CD8-positive, alpha-beta memory T cell (primary cell): ENCODE data around the gene HS6ST2. TPM values are rescaled to one million over a fixed set of nuclear protein-coding genes. Genes with fewer than 3 reads are reported as not detected.
A peak's percentile ranks its signal among the peaks of the same experiment; 100 is the strongest.

ENCODE experiments used
- CTCF ChIA-PET: fragments of 350-600 bp; sonication (Branson Sonifier 250); formaldehyde crosslinking; loops from one replicate; lab custom pipeline; 2021; ENCODE audit warnings: antibody characterized with exemption; lab: Charles Lee
- POLR2A ChIA-PET: fragments of 350-600 bp; sonication (Branson Sonifier 250); formaldehyde crosslinking; loops from one replicate; lab custom pipeline; 2021; ENCODE audit warnings: antibody characterized with exemption; lab: Charles Lee
- DNase-seq, 5 donors: peaks; one replicate each; pipeline versions ENCODE4 v3.0.0 to v3.0.0-alpha.2; 2020 to 2022; ENCODE audit warnings: mixed read lengths in 1 of 5
- H3K27ac ChIP-seq: one replicate; pipeline ENCODE4 v1.7.0; 2013; ENCODE audit warnings: low read depth, mild to moderate bottlenecking, low read length, moderate library complexity
- H3K27me3 ChIP-seq: 2 replicates; pipeline ENCODE4 v1.7.0; 2013; ENCODE audit warnings: low read length, mild to moderate bottlenecking; ENCODE audit not compliant: insufficient read depth, poor library complexity, severe bottlenecking
- H3K36me3 ChIP-seq: 2 replicates; pipeline ENCODE4 v1.7.0; 2013; ENCODE audit warnings: mild to moderate bottlenecking, low read length, moderate library complexity; ENCODE audit not compliant: insufficient read depth
- H3K4me1 ChIP-seq: 2 replicates; pipeline ENCODE4 v1.7.0; 2013; ENCODE audit warnings: mild to moderate bottlenecking, low read length, moderate library complexity; ENCODE audit not compliant: insufficient read depth
- H3K4me3 ChIP-seq: 2 replicates; pipeline ENCODE4 v1.7.0; 2013; ENCODE audit warnings: mild to moderate bottlenecking, low read length
- H3K9me3 ChIP-seq: 2 replicates; pipeline ENCODE4 v1.7.0; 2013; ENCODE audit warnings: mild to moderate bottlenecking, low read length
- H3K27ac Mint-ChIP-seq, 8 donors: one replicate each; pipeline ENCODE4 v1.8.0; 2020 to 2021; ENCODE audit warnings: mixed read lengths in 8 of 8, mild to moderate bottlenecking in 6 of 8, inconsistent platforms in 3 of 8, moderate library complexity in 3 of 8
- H3K27me3 Mint-ChIP-seq, 2 donors: one replicate each; pipeline ENCODE4 v1.8.0; 2020 to 2021; ENCODE audit warnings: mixed read lengths in 2 of 2, mild to moderate bottlenecking in 1 of 2, moderate library complexity in 1 of 2
- H3K36me3 Mint-ChIP-seq, 3 donors: one replicate each; pipeline ENCODE4 v1.8.0; 2020 to 2021; ENCODE audit warnings: mixed read lengths in 3 of 3, inconsistent platforms in 1 of 3, mild to moderate bottlenecking in 1 of 3
- H3K4me1 Mint-ChIP-seq, 3 donors: one replicate each; pipeline ENCODE4 v1.8.0; 2020 to 2021; ENCODE audit warnings: mixed read lengths in 3 of 3, inconsistent platforms in 1 of 3, mild to moderate bottlenecking in 1 of 3
- H3K4me3 Mint-ChIP-seq, 7 donors: one replicate each; pipeline ENCODE4 v1.8.0; 2020 to 2021; ENCODE audit warnings: mixed read lengths in 7 of 7, mild to moderate bottlenecking in 6 of 7, moderate library complexity in 4 of 7, inconsistent platforms in 2 of 7
- H3K9me3 Mint-ChIP-seq, 5 donors: one replicate each; pipeline ENCODE4 v1.8.0; 2020 to 2022; ENCODE audit warnings: mixed read lengths in 5 of 5, mild to moderate bottlenecking in 3 of 5, moderate library complexity in 2 of 5, inconsistent platforms in 1 of 5
- polyA plus RNA-seq: library from polyadenylated mRNA; unstranded; fragments of 300-500 nt; fragmentation: Illumina TruSeq; gene quantifications from one replicate; pipeline ENCODE4 v1.2.3, GENCODE V29; 2021
- total RNA-seq, 2 experiments: library from RNA; stranded (reverse); gene quantifications; one replicate each; pipeline ENCODE4 v1.2.3, GENCODE V29; 2021

The HS6ST2 gene
- total and polyA plus RNA-seq, 3 experiments from 2014 or later: 0.09 to 0.13 TPM; not detected in 1

DNA sequence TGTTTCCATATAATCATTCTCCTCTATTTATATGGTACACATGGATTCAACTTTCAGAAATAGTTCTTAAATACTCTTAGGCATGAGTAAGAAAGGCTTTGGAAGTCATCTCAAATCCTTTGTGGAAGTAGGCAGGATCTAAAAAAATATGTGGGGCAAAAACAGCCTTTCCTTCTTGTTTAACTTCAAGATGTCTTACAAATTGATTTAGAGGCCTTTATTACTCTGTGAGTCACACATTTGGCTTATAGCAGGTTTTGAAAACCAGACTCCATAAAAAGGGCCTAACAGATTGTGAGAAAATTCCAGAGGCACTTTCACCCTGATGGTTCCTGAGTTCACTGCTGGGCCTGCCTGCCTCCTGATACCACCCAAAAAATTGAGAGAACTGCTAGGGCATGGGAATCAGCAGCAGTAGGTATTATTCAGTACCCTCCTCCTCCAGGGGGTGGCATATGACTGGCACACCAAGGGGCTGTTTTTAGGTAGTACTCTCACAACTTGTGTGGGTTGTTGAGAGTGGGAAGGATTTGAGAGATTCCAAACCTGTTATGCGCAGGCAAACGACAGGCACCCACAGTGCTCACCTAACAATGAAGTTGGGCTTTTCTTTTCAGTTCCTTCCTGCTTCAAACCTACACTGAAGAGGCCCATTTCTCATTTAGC lies 306.9 kb downstream of the HS6ST2 start:
- Histone ChIP-seq H3K4me3 (no peak overlapping the region), H3K36me3 (no peaks in the 10 kb centered on the region), H3K27ac (no peak overlapping the region), H3K27me3 (no peaks in the 10 kb centered on the region), H3K9me3 (no peaks in the 10 kb centered on the region), H3K4me1 (no peaks in the 10 kb centered on the region)
- Mint-ChIP-seq H3K4me3 (no peak overlapping the region), H3K27me3 (peaks cover 14 to 19% of the 10 kb centered on the region in 2 donors), H3K27ac (no peak overlapping the region), H3K4me1 (no peaks in the 10 kb centered on the region), H3K36me3 (no peaks in the 10 kb centered on the region), H3K9me3 (no peaks in the 10 kb centered on the region)
- ChIA-PET POLR2A (no interaction called here), CTCF (no interaction called here)
- DNase-seq: no peak

- no peaks in the 10 kb centered on the region for H3K9me3 ChIP-seq
- H3K27ac Mint-ChIP-seq: no peak overlapping the region
- no peaks in the 10 kb centered on the region for H3K4me1 Mint-ChIP-seq
- H3K4me3 Mint-ChIP-seq: no peak overlapping the region
- H3K27me3 ChIP-seq: no peaks in the 10 kb centered on the region
- ChIA-PET CTCF (interaction anchor here (1.4 kb wide), 1 partner anchor 10 kb away, joined by 3 read pairs; no protein-coding TSS in a partner anchor), POLR2A (no interaction called here)
- no peaks in the 10 kb centered on the region for H3K9me3 Mint-ChIP-seq
- H3K4me1 ChIP-seq: no peaks in the 10 kb centered on the region
- H3K36me3 Mint-ChIP-seq: no peaks in the 10 kb centered on the region
- peaks cover 13 to 21% of the 10 kb centered on the region in 2 donors for H3K27me3 Mint-ChIP-seq
- no peak overlapping the region for H3K4me3 ChIP-seq
- H3K27ac ChIP-seq: no peak overlapping the region
- DNase-seq: no peak
- H3K36me3 ChIP-seq: no peaks in the 10 kb centered on the region
Observed at GRCh38 chrX:132648895-132649294, 309.5 kb downstream of the HS6ST2 start.

- Mint-ChIP-seq H3K27ac (no peak overlapping the region), H3K4me3 (no peak overlapping the region), H3K9me3 (no peaks in the 10 kb centered on the region), H3K4me1 (no peaks in the 10 kb centered on the region), H3K36me3 (no peaks in the 10 kb centered on the region), H3K27me3 (peaks cover 3 to 7% of the 10 kb centered on the region in 2 donors)
- ChIA-PET POLR2A (no interaction called here), CTCF (no interaction called here)
- Histone ChIP-seq H3K9me3 (no peaks in the 10 kb centered on the region), H3K27ac (no peak overlapping the region), H3K27me3 (no peaks in the 10 kb centered on the region), H3K4me1 (no peaks in the 10 kb centered on the region), H3K4me3 (no peak overlapping the region), H3K36me3 (no peaks in the 10 kb centered on the region)
- no peak for DNase-seq
Observed at GRCh38 chrX:132639446-132639845, 319.0 kb downstream of the HS6ST2 start.

GRCh38 chrX:132638313-132638712 lies 320.1 kb downstream of the HS6ST2 start:
- no peak for DNase-seq
- H3K36me3 ChIP-seq: no peaks in the 10 kb centered on the region
- H3K27me3 ChIP-seq: no peaks in the 10 kb centered on the region
- no peak overlapping the region for H3K27ac Mint-ChIP-seq
- no peak overlapping the region for H3K4me3 Mint-ChIP-seq
- H3K36me3 Mint-ChIP-seq: no peaks in the 10 kb centered on the region
- POLR2A ChIA-PET: interaction anchor here (0.6 kb wide), 1 partner anchor 1050 kb away, joined by 3 read pairs; no protein-coding TSS in a partner anchor
- no peaks in the 10 kb centered on the region for H3K9me3 Mint-ChIP-seq
- H3K4me1 Mint-ChIP-seq: no peaks in the 10 kb centered on the region
- H3K4me1 ChIP-seq: no peaks in the 10 kb centered on the region
- no peak overlapping the region for H3K4me3 ChIP-seq
- no peak overlapping the region for H3K27ac ChIP-seq
- CTCF ChIA-PET: no interaction called here
- no peaks in the 10 kb centered on the region for H3K9me3 ChIP-seq
- peaks cover 3 to 7% of the 10 kb centered on the region in 2 donors for H3K27me3 Mint-ChIP-seq

DNA sequence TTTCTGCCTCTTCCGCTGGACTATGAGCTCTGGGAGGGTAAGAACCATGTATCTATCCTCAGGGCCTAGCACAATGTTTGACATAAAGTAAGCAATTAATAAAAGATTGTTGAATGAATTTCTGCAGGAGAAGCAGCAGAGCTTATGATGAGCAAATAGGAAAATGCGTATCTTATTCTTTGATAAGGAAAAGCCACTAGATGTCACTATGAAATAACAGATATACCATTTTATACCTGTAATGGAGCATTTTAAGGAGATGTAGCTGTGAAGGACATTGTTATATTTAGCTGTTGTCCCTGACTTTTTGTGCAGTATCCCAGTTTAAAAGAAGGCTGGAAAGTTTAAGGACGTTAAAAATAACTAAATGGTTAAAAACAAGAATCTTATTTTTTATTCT lies 322.3 kb downstream of the HS6ST2 start:
- ChIA-PET CTCF (no interaction called here), POLR2A (no interaction called here)
- H3K27me3 Mint-ChIP-seq: peaks cover 0 to 9% of the 10 kb centered on the region in 2 donors

DNA sequence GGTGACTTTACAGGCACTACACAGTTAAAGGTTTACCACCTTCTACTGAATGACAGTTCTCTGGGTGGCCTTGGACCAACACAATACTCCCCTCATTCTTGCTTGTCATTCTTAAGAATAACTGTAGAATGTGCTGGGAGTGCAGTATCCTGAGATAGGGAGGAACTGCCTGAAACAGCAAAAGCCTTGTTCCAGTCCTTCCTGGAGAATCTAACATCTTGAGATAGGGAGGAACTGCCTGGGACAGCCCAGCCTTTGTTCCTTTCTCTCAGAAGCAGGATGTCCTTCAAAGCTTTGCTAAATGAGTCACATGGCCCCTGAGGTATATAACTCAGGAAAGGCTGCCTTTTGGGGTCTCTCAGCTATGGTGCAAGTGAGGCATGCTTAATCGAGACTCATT lies 323.9 kb downstream of the HS6ST2 start:
- H3K4me1 Mint-ChIP-seq: no peaks in the 10 kb centered on the region
- H3K27me3 Mint-ChIP-seq: peaks cover 0 to 9% of the 10 kb centered on the region in 2 donors
- Histone ChIP-seq H3K4me3 (no peak overlapping the region), H3K36me3 (no peaks in the 10 kb centered on the region), H3K27me3 (no peaks in the 10 kb centered on the region), H3K4me1 (no peaks in the 10 kb centered on the region), H3K9me3 (no peaks in the 10 kb centered on the region), H3K27ac (no peak overlapping the region)
- DNase-seq: no peak
- POLR2A ChIA-PET: no interaction called here
- peak overlapping the region in 1 of 8 donors; percentile 6 for H3K27ac Mint-ChIP-seq
- no peaks in the 10 kb centered on the region for H3K36me3 Mint-ChIP-seq
- no peaks in the 10 kb centered on the region for H3K9me3 Mint-ChIP-seq
- CTCF ChIA-PET: no interaction called here
- H3K4me3 Mint-ChIP-seq: no peak overlapping the region

More for the DNA sequence above, 322.3 kb downstream of the HS6ST2 start:
- Mint-ChIP-seq H3K27ac (no peak overlapping the region), H3K9me3 (no peaks in the 10 kb centered on the region), H3K36me3 (no peaks in the 10 kb centered on the region), H3K4me3 (no peak overlapping the region), H3K4me1 (no peaks in the 10 kb centered on the region)
- Histone ChIP-seq H3K4me3 (no peak overlapping the region), H3K27ac (no peak overlapping the region), H3K36me3 (no peaks in the 10 kb centered on the region), H3K27me3 (no peaks in the 10 kb centered on the region), H3K4me1 (no peaks in the 10 kb centered on the region), H3K9me3 (no peaks in the 10 kb centered on the region)
- DNase-seq: no peak

GRCh38 chrX:132631579-132632232 lies 326.7 kb downstream of the HS6ST2 start:
- H3K27ac ChIP-seq: no peak overlapping the region
- no peaks in the 10 kb centered on the region for H3K27me3 ChIP-seq
- H3K4me3 ChIP-seq: no peak overlapping the region
- peak in 1 of 5 donors; percentile 29 for DNase-seq
- ChIA-PET CTCF (interaction anchor here (0.9 to 2.1 kb wide), 9 partner anchors 18 to 790 kb away, joined by 3 to 8 read pairs (median 3); partner anchors contain the start of gene RAP2C), POLR2A (no interaction called here)
- no peaks in the 10 kb centered on the region for H3K4me1 ChIP-seq
- Mint-ChIP-seq H3K36me3 (no peaks in the 10 kb centered on the region), H3K4me3 (no peak overlapping the region), H3K4me1 (no peaks in the 10 kb centered on the region), H3K27ac (peak overlapping the region in 1 of 8 donors; percentile 68), H3K27me3 (peaks cover 0 to 14% of the 10 kb centered on the region in 2 donors), H3K9me3 (no peaks in the 10 kb centered on the region)
- H3K9me3 ChIP-seq: no peaks in the 10 kb centered on the region
- no peaks in the 10 kb centered on the region for H3K36me3 ChIP-seq

DNA sequence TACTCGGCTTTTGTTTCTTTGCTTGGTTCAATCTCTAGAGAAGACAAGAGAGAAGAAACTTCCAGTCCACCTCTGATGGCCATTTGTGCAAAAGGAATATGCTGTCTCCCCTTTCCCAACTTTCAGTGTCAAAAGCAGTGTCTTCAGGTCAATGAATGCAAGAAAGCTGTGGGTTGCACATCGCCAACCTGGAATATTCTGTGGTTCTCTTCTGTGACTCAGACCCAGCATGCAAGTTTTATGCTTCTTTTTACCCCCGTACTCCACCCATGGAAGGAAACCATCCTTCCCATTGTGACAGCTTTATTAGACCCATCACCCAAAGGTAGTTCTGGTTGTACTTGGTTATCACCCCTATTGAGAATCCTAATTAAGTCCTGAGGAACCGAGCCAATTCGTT lies 334.0 kb downstream of the HS6ST2 start:
- no peak for DNase-seq
- H3K9me3 ChIP-seq: no peaks in the 10 kb centered on the region
- H3K27me3 Mint-ChIP-seq: peaks cover 0 to 10% of the 10 kb centered on the region in 2 donors
- POLR2A ChIA-PET: no interaction called here
- H3K36me3 ChIP-seq: no peaks in the 10 kb centered on the region
- H3K27ac Mint-ChIP-seq: no peak overlapping the region
- no peaks in the 10 kb centered on the region for H3K9me3 Mint-ChIP-seq
- no peak overlapping the region for H3K4me3 ChIP-seq
- H3K27ac ChIP-seq: no peak overlapping the region
- no peaks in the 10 kb centered on the region for H3K27me3 ChIP-seq
- H3K4me1 ChIP-seq: no peaks in the 10 kb centered on the region
- H3K4me3 Mint-ChIP-seq: no peak overlapping the region
- CTCF ChIA-PET: no interaction called here
- H3K4me1 Mint-ChIP-seq: peaks cover 0 to 3% (median 0%) of the 10 kb centered on the region in 3 donors
- H3K36me3 Mint-ChIP-seq: no peaks in the 10 kb centered on the region
